NK-92 (cell line): ENCODE results near the gene AKAP9.
"Not testable (repeated sequence)": the region's sequence is repeated elsewhere in the genome, so short reads cannot be mapped to it uniquely, and the experiment has no call there.

Experiments used
- DNase-seq: peaks from one replicate; lab custom pipeline; 2025; ENCODE audit not compliant: unreplicated experiment; lab: John Stamatoyannopoulos, UW

Gene AKAP9

DNA sequence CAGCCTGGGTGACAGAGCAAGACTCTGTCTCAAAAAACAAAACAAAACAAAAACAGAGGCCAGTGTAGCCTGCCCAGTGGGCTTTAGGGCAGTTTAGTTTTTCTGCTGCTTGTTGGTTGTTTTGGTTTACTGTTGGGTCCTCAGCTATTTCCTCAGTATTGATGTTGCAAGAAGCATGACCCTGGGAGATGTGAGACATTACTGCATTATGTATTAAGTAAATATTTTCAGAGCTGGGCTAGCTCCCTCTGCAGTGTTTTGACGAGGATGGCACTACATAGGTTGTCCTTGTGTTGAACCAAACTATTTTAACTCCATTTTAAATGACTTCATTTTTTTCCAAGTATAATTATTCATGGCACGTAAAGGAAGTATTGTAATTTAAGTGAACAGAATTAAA is 4.8 kb downstream of the AKAP9 start:
- DNase-seq: no peak

GRCh38 chr7:91946549-91946948 is 5.9 kb downstream of the AKAP9 start:
- no peak for DNase-seq

- no peak for DNase-seq
Observed at GRCh38 chr7:91947948-91948347, 7.3 kb downstream of the AKAP9 start.

DNA sequence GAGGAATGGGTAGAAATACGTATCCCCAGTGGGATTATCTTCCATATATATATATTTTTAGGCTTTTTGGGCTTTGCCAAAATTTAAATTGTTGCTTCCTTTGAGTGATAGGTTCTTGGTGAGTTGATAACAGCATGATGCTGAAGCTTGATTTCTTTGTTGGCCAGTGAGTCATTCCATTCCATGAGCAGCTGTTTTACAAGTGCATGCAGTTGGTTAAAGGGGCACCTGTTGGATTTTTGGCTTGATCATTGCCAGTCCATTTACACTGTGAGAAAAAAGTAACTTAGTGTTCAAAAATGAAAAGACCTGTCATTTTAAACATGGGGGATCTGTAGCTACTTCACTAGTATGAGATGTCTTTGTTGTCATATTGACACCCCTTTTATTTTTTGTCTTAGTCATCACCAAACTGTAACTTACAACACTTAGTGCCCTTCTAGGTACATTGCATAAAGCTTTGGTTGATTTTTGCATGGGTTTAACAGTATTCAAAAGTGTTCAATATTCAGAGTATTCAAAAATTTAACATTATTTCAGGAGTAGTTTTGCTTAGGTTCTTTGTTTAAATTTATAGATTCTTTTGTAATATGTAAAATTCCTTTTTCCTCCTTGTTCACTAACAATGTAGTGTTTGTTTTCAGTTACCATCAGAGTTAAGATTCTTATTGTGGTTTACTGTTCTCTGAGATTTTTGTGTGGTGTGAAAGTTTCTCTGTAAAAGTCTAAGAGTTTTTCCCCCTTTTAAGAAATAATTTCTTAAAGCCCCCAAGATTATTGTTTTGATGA is 8.8 kb downstream of the AKAP9 start:
- DNase-seq: no peak

GRCh38 chr7:91953618-91954017 is 13.0 kb downstream of the AKAP9 start:
- no peak for DNase-seq

- not testable (repeated sequence) for DNase-seq
Observed at GRCh38 chr7:91956464-91956863, 15.8 kb downstream of the AKAP9 start.

GRCh38 chr7:91957232-91957631 is 16.6 kb downstream of the AKAP9 start:
- no peak for DNase-seq

GRCh38 chr7:91957823-91958222 is 17.2 kb downstream of the AKAP9 start:
- DNase-seq: no peak

DNA sequence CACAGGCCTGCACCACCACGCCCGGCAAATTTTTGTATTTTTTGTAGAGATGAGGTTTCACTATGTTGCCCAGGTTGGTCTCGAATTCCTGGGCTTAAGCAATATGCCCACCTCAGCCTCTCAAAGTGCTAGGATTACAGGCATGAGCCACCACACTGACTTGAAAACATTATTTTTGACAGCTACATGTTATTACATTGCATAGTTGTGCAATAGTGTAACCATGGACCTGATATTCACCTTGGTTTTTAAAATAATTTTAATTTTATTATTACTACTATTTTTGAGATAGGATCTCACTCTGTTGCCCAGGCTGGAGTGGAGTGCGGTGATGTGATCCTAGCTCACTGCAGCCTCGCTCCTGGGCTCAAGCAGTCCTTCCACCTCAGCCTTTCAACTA is 18.4 kb downstream of the AKAP9 start:
- no peak for DNase-seq

- DNase-seq: no peak
Observed at GRCh38 chr7:91961816-91962215, 21.2 kb downstream of the AKAP9 start.

DNA sequence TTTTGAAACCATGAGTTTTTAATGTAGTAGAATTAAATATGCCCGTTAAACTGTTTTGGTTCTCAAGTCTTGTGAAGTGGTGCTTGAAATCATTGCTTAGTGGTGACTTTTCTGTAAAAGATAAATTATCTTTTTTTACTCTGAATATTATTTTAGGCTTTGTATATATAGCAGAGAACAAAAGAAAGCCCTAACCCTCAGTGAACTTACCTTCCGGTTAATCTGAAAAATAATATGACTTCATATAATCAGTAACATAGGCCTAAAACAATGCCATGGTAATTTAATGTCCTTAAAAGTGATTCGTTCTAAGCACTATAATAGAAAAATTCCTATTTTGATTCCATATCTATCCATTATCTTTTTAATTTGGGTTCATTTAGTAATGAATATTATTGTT is 21.8 kb downstream of the AKAP9 start:
- no peak for DNase-seq

- DNase-seq: not testable (repeated sequence)
Observed at GRCh38 chr7:91967513-91967912, 26.9 kb downstream of the AKAP9 start.

GRCh38 chr7:91973639-91974038 is 33.0 kb downstream of the AKAP9 start:
- no peak for DNase-seq

DNA sequence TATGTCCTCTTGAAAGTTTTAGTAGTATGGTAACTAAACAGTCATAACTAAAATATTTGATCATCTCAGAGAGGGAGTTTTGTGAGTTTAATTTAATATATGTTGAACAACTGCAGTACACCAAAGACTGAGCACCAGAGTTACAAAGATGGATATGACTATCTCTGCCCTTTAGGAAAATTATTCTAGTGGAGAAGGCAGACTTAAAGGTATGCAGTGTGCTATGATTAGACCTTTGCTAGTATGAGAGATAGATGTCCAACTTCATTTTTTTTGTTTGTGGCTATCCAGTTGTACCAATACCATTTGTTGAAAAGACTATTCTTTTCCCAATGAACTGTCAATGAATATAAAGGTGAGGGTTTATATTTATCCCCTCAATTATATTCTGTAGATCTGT is 33.4 kb downstream of the AKAP9 start:
- DNase-seq: no peak

- DNase-seq: no peak
Observed at GRCh38 chr7:91976743-91977142, 36.1 kb downstream of the AKAP9 start.

GRCh38 chr7:91979590-91979989 is 38.9 kb downstream of the AKAP9 start:
- DNase-seq: no peak

DNA sequence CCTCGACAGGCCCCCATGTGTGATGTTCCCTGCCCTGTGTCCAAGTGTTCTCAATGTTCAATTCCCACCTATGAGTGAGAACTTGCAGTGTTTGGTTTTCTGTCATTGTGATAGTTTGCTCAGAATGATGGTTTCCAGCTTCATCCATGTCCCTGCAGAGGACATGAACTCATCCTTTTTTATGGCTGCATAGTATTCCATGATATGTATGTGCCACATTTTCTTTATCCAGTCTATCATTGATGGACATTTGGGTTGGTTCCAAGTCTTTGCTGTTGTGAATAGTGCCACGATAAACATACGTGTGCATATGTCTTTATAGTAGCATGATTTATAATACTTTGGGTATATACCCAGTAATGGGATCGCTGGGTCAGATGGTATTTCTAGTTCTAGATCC is 41.7 kb downstream of the AKAP9 start:
- not testable (repeated sequence) for DNase-seq

DNA sequence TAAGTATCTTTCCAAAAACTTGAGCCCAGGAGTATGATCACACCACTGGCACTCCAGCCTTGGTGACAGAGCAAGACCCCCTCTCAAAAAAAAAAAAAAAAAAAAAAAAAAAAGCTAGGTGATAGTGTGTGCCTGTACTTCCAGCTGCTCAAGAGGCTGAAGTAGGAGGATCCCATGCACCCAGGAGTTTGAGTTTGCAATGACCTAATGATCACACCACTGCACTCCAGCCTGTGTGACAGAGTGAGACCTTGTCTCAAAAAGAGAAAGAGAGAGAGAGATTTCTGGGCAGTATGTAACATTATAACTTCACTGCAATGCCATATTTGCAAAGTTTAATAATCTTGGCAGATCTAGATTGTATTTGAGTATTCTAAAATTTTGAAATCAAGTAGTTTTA is 47.6 kb downstream of the AKAP9 start:
- no peak for DNase-seq

DNA sequence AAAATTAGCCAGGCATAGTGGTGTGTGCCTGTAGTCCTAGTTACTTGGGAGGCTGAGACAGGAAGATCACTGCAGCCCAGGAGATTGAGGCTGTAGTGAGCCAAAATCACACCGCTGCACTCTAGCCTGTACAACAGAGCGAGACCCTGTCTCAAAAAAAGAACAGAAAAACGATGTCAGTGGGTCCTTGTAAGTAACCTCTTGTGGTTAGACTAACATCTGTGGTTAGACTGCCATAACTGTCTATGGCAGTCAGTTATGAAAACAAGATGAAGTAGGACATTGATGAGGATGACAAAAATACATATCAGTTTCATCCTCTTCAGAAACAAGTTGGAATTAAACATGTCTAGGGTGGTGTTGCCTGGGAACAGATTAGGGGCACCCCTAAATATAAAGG is 53.3 kb downstream of the AKAP9 start:
- DNase-seq: no peak

DNA sequence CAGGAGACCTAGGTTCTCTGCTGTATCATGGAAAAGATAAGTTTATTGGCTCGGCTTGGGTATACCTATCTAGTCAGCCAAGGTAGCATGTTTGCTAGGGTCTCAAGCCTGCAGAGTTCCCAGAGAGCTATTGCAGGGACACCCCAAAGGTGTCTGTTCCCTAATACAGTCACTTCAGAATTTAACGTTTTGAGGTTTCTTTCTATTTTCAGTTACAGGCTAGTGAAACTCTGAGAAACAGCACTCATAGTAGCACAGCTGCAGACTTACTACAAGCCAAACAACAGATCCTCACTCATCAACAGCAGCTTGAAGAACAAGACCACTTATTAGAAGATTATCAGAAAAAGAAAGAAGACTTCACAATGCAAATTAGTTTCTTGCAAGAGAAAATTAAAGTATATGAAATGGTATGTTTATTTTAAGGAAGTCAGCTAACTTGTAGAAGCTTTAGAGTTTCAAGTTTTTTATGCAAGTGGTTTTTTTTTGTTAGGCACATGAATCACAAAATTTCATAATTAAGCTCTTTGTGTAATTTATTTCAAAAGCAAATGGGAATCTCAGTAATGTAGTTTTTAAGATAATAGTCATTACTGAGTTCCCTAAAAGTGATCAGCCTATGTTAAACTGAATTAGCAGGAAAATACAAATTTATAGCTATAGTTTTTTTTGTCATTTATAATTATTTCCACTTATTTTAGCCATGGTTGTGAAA is 54.9 kb downstream of the AKAP9 start:
- no peak for DNase-seq

GRCh38 chr7:91999631-92000565 is 59.2 kb downstream of the AKAP9 start:
- DNase-seq: no peak

GRCh38 chr7:92002720-92003119 is 62.1 kb downstream of the AKAP9 start:
- DNase-seq: no peak
